ENCODE results near the gene MACF1. TPM values are rescaled to one million over a fixed set of nuclear protein-coding genes. Genes with fewer than 3 reads are reported as not detected.

MACF1 gene
- total RNA-seq, 1 donor from 2014 or later, result 431 TPM

DNA sequence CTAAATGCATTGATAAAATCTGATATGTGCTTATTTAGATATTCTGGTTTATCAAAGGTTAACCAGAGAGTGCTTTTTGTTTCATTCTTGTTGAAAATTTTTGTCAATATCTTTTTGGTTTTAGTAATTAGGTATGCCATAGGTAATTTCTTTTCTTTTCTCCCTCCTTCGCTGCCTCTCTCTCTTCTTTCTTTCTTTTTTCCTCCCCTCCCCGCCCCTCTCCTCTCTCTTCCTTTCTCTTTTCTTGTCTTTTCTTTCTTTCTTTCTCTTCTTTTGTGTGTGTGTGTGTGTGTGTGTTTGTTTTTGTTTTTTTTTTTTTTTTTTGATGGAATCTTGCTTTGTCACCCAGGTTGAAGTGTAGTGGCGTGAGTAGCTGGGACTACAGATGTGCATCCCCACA, 14.4 kb upstream of the MACF1 start:
- no peak for TF ChIP-seq CTCF (IDR thresholded peaks at IDR 0.05)
- H3K36me3 Mint-ChIP-seq (ENCODE audit: unreplicated experiment), result no peaks in the 10 kb centered on the region
- no peak overlapping the region for H3K4me3 Mint-ChIP-seq (ENCODE audit: unreplicated experiment)
- peak overlapping the region; percentile 96 for H3K27ac Mint-ChIP-seq (ENCODE audit: unreplicated experiment)
- DNase-seq (ENCODE audit: extremely low spot score, unreplicated experiment), result no peak
- peaks cover 82% of the 10 kb centered on the region for H3K4me1 Mint-ChIP-seq (ENCODE audit: unreplicated experiment)
- H3K9me3 Mint-ChIP-seq (ENCODE audit: unreplicated experiment), result no peaks in the 10 kb centered on the region
- no peaks in the 10 kb centered on the region for H3K27me3 Mint-ChIP-seq (ENCODE audit: unreplicated experiment)

- Mint-ChIP-seq H3K9me3 (ENCODE audit: unreplicated experiment) (no peaks in the 10 kb centered on the region), H3K4me3 (ENCODE audit: unreplicated experiment) (no peak overlapping the region), H3K27me3 (ENCODE audit: unreplicated experiment) (no peaks in the 10 kb centered on the region), H3K36me3 (ENCODE audit: unreplicated experiment) (no peaks in the 10 kb centered on the region), H3K4me1 (ENCODE audit: unreplicated experiment) (peaks cover 78% of the 10 kb centered on the region), H3K27ac (ENCODE audit: unreplicated experiment) (peak overlapping the region; percentile 96)
- no peak for TF ChIP-seq CTCF (IDR thresholded peaks at IDR 0.05)
- no peak for DNase-seq (ENCODE audit: extremely low spot score, unreplicated experiment)
Observed at GRCh38 chr1:39194398-39195051, 10.0 kb upstream of the MACF1 start.

DNA sequence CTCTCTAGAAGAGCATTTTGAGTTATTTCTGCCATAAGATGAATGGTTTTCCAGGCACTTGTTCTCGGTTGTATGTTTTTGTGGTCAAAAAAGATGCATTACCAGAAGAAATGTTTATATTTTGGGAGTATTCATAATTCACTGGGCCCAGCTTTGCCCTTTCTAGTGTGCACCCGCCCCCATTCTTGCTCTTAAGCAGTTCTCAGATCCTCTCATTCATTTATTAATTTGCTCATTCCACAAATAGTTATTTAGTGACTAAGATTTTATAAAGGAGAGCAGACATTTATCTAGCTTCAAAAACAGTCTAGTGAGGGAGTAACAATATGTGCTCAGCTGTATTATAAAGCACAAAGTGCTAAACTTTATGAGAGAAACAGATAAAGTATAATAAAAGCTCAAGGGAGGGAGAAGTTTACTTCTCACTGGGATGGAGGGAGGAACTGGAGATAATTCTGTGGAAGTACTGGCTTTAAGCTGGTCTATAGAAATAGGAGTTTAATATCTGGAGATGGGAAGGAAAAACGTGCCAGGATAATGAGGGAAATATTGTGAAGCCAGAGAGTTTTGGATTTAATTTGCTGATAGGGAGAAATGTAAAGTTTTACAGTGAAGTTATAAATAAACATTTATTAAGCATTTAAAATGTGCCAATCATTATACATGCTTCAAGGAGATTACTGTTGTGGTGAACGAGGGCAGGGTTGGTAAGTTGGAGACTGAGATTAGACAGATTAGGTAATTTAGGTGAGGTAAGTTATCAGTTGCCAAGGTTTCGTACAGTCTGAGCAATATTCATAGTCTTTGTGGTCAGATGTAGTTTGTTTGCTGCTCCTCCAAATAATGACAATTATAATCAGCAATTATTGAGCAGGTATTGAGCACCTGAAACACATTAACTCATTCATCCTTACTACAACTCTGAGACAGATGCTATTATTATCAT, 9.1 kb upstream of the MACF1 start:
- Mint-ChIP-seq H3K27me3 (ENCODE audit: unreplicated experiment) (no peaks in the 10 kb centered on the region), H3K36me3 (ENCODE audit: unreplicated experiment) (no peaks in the 10 kb centered on the region), H3K4me1 (ENCODE audit: unreplicated experiment) (peaks cover 69% of the 10 kb centered on the region), H3K27ac (ENCODE audit: unreplicated experiment) (peak overlapping the region; percentile 96), H3K9me3 (ENCODE audit: unreplicated experiment) (no peaks in the 10 kb centered on the region), H3K4me3 (ENCODE audit: unreplicated experiment) (no peak overlapping the region)
- no peak for TF ChIP-seq CTCF (IDR thresholded peaks at IDR 0.05)
- no peak for DNase-seq (ENCODE audit: extremely low spot score, unreplicated experiment)

- Mint-ChIP-seq H3K4me1 (ENCODE audit: unreplicated experiment) (peaks cover 59% of the 10 kb centered on the region), H3K27me3 (ENCODE audit: unreplicated experiment) (no peaks in the 10 kb centered on the region), H3K9me3 (ENCODE audit: unreplicated experiment) (no peaks in the 10 kb centered on the region), H3K36me3 (ENCODE audit: unreplicated experiment) (no peaks in the 10 kb centered on the region), H3K27ac (ENCODE audit: unreplicated experiment) (peak overlapping the region; percentile 96), H3K4me3 (ENCODE audit: unreplicated experiment) (no peak overlapping the region)
- TF ChIP-seq CTCF (IDR thresholded peaks at IDR 0.05), result no peak
- no peak for DNase-seq (ENCODE audit: extremely low spot score, unreplicated experiment)
Observed at GRCh38 chr1:39196244-39197215, 8.0 kb upstream of the MACF1 start.

All from osteocyte (in vitro differentiated cells).